ENCODE data around the gene STPG2.

GRCh38 chr4:97917115-97917514, 226.2 kb downstream of the STPG2 start:
- no peak for TF ChIP-seq CTCF (IDR thresholded peaks at IDR 0.05; ENCODE audit: low read depth, low read length)
- TF ChIP-seq EZH2phosphoT487 (IDR thresholded peaks at IDR 0.05; ENCODE audit: low read depth), result no peak

All from OCI-LY3 (cell line).